Epithelial cell of proximal tubule (primary cell): ENCODE results near the gene RASGRP4. TPM values are rescaled to one million over a fixed set of nuclear protein-coding genes. Genes with fewer than 3 reads are reported as not detected.
"Not testable (repeated sequence)": the region's sequence is repeated elsewhere in the genome, so short reads cannot be mapped to it uniquely, and the experiment has no call there.

Source experiments
- DNase-seq: peaks from one replicate; pipeline ENCODE4 v3.0.0-alpha.2; 2011; ENCODE audit warnings: low read depth
- H3K4me3 ChIP-seq: 2 replicates; pipeline ENCODE4 v1.5.1; 2011; ENCODE audit warnings: low read depth, mild to moderate bottlenecking, low read length
- total RNA-seq: library from RNA; depleted of rRNA; stranded (reverse); fragments of >200 nt; gene quantifications from 2 replicates; pipeline ENCODE4 v1.2.3, GENCODE V29; 2015
- TF ChIP-seq, protein P1 (sequence below): conservative IDR thresholded peaks from 2 replicates; pipeline ENCODE4 v1.5.1; 2012; ENCODE audit warnings: low read depth, mild to moderate bottlenecking, low read length

The RASGRP4 gene, protein sequence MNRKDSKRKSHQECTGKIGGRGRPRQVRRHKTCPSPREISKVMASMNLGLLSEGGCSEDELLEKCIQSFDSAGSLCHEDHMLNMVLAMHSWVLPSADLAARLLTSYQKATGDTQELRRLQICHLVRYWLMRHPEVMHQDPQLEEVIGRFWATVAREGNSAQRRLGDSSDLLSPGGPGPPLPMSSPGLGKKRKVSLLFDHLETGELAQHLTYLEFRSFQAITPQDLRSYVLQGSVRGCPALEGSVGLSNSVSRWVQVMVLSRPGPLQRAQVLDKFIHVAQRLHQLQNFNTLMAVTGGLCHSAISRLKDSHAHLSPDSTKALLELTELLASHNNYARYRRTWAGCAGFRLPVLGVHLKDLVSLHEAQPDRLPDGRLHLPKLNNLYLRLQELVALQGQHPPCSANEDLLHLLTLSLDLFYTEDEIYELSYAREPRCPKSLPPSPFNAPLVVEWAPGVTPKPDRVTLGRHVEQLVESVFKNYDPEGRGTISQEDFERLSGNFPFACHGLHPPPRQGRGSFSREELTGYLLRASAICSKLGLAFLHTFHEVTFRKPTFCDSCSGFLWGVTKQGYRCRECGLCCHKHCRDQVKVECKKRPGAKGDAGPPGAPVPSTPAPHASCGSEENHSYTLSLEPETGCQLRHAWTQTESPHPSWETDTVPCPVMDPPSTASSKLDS
- not detected in 2 replicates for total RNA-seq

GRCh38 chr19:38425810-38426466 lies at the start of gene RASGRP4:
RASGRP4 (minus strand) TSS chr19:38426219; CDS start chr19:38426091, 128 bp downstream.
- TF ChIP-seq, protein P1, sequence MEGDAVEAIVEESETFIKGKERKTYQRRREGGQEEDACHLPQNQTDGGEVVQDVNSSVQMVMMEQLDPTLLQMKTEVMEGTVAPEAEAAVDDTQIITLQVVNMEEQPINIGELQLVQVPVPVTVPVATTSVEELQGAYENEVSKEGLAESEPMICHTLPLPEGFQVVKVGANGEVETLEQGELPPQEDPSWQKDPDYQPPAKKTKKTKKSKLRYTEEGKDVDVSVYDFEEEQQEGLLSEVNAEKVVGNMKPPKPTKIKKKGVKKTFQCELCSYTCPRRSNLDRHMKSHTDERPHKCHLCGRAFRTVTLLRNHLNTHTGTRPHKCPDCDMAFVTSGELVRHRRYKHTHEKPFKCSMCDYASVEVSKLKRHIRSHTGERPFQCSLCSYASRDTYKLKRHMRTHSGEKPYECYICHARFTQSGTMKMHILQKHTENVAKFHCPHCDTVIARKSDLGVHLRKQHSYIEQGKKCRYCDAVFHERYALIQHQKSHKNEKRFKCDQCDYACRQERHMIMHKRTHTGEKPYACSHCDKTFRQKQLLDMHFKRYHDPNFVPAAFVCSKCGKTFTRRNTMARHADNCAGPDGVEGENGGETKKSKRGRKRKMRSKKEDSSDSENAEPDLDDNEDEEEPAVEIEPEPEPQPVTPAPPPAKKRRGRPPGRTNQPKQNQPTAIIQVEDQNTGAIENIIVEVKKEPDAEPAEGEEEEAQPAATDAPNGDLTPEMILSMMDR: no peak
- H3K4me3 ChIP-seq: no peak within 1 kb of the TSS
- DNase-seq: no peak

DNA sequence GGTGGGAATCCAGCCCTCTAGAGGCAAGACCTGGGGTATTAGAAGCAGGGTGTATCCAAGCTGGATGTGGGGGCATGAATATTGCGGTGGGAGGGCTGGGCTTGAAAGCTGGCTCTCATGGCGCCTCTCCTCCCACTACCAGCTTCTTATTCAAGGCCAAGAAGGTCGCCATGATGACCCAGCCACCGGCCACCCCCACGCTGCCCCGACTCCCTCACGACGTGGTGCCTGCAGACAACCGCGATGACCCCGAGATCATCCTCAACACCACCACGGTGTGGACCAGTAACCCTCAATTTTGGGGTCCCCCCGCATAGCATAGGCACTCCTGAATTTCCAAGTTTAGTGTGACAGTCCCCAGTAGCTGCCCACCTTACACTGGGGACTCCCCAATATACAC lies 49.2 kb upstream of the RASGRP4 start:
- no peak overlapping the region for H3K4me3 ChIP-seq
- TF ChIP-seq, protein P1: no peak
- DNase-seq: no peak

DNA sequence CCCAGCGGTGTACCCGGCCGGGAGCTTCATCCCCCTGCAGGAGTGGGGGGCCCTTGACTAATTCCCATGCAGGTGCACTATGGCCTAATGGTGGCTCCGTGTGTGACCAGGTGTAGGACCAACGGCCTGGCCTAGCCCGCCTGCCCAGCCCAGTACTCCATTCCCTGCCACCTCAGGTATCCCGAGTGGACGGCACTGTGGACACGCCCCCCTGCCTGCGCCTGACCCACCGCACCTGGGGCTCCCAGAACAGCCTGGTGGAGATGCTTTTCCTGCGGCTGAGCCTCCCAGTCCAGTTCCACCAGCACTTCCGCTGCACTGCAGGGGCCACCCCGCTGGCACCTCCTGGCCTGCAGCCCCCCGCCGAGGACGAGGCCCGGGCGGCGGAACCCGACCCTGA lies 47.2 kb upstream of the RASGRP4 start:
- H3K4me3 ChIP-seq: no peak overlapping the region
- DNase-seq: no peak
- TF ChIP-seq, protein P1: no peak

DNA sequence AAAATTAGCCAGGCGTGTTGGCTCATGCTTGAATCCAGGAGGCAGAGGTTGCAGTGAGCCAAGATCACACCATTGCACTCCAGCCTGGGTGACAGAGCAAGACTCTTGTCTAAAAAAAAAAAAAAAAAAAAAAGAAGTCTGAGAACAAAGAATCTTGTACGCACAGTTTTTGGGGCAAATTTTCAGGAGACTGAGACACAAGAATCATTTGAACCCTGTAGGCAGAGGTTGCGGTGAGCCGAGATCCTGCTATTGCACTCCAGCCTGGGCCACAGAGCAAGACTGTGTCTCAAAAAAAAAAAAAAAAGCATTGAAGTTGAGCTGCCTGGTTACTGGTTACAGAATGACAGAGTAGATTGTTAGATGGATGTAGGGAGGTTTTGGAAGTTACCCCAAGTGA lies 46.7 kb upstream of the RASGRP4 start:
- H3K4me3 ChIP-seq, DNase-seq: not testable (repeated sequence)

DNA sequence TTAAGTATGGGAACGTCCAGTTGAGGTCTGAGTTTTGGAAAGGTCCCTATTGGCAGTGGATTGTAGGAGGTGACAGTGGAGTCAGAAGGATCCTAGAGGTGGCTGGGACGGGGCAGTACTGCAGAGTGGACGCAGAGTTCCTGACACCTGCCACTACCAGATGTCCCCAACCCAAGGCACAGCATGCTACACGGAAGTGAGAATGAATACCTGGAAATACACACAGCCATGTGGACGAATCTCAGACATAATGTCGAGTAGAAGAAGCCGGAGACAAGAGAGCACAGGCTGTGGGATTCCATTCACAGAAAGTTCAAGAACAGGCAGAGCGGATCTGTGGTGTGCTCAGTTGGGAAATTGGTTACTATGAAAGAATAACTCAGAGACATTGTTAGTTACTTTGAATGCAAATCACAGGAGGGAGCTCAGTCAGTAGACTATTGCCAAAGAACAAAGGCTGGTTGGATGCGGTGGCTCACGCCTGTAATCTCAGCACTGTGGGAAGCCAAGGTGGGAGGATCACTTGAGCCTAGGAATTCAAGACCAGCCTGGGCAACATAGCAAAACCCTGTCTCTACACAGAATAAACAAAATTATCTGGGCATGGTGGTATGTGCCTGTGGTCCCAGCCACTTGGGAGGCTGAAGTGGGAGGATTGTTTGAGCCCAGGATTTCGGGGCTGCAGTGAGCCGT lies 44.9 kb upstream of the RASGRP4 start:
- no peak for DNase-seq
- TF ChIP-seq, protein P1: no peak
- no peak overlapping the region for H3K4me3 ChIP-seq

DNA sequence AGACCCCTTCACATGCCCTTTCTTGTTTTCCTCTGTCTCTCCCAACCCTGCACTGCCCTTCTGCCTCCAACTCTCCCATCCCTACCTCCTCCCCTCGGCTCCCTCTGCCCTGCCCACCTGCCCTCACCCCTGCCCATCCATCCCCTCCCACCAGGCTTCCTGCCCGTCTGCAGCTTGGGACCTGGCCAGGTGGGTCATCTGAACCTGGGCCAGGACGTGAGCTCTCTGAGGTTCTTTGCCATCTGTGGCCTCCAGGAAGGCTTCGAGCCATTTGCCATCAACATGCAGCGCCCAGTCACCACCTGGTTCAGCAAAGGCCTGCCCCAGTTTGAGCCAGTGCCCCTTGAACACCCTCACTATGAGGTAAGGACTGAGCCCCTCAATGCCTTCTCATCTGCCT lies 43.1 kb upstream of the RASGRP4 start:
- TF ChIP-seq, protein P1: no peak
- DNase-seq: no peak
- H3K4me3 ChIP-seq: no peak overlapping the region
